ENCODE measurements around the gene SPOCK1. TPM values are rescaled to one million over a fixed set of nuclear protein-coding genes. Genes with fewer than 3 reads are reported as not detected.

The SPOCK1 gene
- total RNA-seq, 4 donors from 2014 or later, result 1.1 to 6.4 (median 4.2) TPM; not detected in 1

DNA sequence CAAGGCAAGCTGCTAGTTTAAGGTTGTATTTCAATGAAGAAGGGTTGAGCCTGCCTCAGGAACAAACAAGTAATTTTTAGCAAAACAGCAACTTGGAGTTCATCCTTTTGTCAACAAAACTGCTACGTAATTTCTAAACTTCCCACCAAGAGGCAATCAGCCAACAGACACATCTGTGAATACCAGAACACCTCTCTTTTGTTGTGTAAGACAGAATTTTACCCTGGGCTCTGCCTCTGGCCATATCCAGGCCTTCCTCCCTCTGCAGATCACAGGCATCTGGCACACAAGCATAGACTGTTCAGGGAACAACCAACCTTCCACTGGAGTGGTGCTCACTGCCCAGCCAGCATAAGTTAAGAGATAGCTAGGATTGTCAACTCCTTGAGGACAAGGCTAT, 409.0 kb downstream of the SPOCK1 start:
- no peaks in the 10 kb centered on the region for H3K4me1 ChIP-seq
- no peaks in the 10 kb centered on the region for H3K36me3 ChIP-seq
- H3K27ac ChIP-seq, result no peak overlapping the region
- H3K27me3 ChIP-seq, result no peaks in the 10 kb centered on the region
- H3K9me3 ChIP-seq, result no peaks in the 10 kb centered on the region
- DNase-seq, result no peak
- TF ChIP-seq, protein P1, sequence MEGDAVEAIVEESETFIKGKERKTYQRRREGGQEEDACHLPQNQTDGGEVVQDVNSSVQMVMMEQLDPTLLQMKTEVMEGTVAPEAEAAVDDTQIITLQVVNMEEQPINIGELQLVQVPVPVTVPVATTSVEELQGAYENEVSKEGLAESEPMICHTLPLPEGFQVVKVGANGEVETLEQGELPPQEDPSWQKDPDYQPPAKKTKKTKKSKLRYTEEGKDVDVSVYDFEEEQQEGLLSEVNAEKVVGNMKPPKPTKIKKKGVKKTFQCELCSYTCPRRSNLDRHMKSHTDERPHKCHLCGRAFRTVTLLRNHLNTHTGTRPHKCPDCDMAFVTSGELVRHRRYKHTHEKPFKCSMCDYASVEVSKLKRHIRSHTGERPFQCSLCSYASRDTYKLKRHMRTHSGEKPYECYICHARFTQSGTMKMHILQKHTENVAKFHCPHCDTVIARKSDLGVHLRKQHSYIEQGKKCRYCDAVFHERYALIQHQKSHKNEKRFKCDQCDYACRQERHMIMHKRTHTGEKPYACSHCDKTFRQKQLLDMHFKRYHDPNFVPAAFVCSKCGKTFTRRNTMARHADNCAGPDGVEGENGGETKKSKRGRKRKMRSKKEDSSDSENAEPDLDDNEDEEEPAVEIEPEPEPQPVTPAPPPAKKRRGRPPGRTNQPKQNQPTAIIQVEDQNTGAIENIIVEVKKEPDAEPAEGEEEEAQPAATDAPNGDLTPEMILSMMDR (IDR thresholded peaks at IDR 0.05), result no peak
- no peak for TF ChIP-seq POLR2A (IDR thresholded peaks at IDR 0.05)
- H3K4me3 ChIP-seq, result no peak overlapping the region

- Histone ChIP-seq H3K36me3 (no peaks in the 10 kb centered on the region), H3K27ac (no peak overlapping the region), H3K4me3 (no peak overlapping the region), H3K27me3 (no peaks in the 10 kb centered on the region), H3K4me1 (no peaks in the 10 kb centered on the region), H3K9me3 (no peaks in the 10 kb centered on the region)
- DNase-seq, result no peak
- TF ChIP-seq, protein P1 (IDR thresholded peaks at IDR 0.05), result no peak
- no peak for TF ChIP-seq POLR2A (IDR thresholded peaks at IDR 0.05)
Observed at GRCh38 chr5:137088175-137088574, 411.0 kb downstream of the SPOCK1 start.

DNA sequence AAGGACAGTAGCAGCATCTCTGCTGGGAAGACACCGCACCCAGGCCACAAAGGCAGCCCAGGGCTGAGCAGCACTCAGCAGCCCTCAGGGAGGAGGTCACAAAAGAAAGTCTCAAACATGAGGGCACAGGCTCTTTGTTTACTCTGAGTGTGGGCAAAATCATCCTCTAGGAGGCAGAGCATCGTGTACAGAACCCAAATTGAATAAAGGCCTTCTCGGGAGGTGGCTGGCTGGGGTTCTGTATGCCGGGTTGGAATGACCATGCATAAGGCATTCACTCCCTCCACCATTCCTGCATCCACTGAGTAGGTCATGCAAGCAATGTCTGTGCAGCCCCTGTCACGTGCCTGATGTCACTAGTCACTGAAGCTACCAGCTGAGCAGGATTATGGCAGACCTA, 412.8 kb downstream of the SPOCK1 start:
- peak in 1 of 3 donors; percentile 5 for DNase-seq
- no peaks in the 10 kb centered on the region for H3K36me3 ChIP-seq
- H3K9me3 ChIP-seq, result no peaks in the 10 kb centered on the region
- no peak overlapping the region for H3K4me3 ChIP-seq
- TF ChIP-seq POLR2A (IDR thresholded peaks at IDR 0.05), result no peak
- TF ChIP-seq, protein P1 (IDR thresholded peaks at IDR 0.05), result no peak
- no peaks in the 10 kb centered on the region for H3K4me1 ChIP-seq
- no peak overlapping the region for H3K27ac ChIP-seq
- H3K27me3 ChIP-seq, result no peaks in the 10 kb centered on the region

DNA sequence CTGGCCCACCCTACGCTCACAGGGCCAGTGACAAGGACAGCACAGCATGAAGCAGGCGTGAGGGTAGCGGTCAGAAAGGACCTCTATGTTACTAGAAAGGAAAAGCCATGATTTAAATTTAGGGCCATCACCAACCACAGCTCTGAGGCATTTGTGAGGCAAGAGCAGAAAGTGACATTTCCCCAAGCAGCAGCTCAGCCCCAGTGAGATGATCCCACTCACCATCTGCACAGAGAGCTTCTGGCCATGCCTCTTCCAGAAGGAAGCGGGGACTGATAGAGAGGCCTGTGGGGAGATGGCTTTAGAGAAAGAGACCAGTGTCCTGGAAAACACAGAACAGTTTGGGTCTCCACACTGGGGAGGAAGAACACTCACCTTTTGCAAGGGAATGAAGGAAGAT, 413.9 kb downstream of the SPOCK1 start:
- Histone ChIP-seq H3K4me3 (no peak overlapping the region), H3K27me3 (no peaks in the 10 kb centered on the region), H3K9me3 (no peaks in the 10 kb centered on the region), H3K4me1 (no peaks in the 10 kb centered on the region), H3K36me3 (no peaks in the 10 kb centered on the region), H3K27ac (no peak overlapping the region)
- TF ChIP-seq, protein P1 (IDR thresholded peaks at IDR 0.05), result no peak
- no peak for TF ChIP-seq POLR2A (IDR thresholded peaks at IDR 0.05)
- DNase-seq, result no peak

GRCh38 chr5:137084016-137084415, 415.1 kb downstream of the SPOCK1 start:
- no peaks in the 10 kb centered on the region for H3K4me1 ChIP-seq
- no peak overlapping the region for H3K4me3 ChIP-seq
- no peak for DNase-seq
- H3K27me3 ChIP-seq, result no peaks in the 10 kb centered on the region
- no peak overlapping the region for H3K27ac ChIP-seq
- H3K9me3 ChIP-seq, result no peaks in the 10 kb centered on the region
- H3K36me3 ChIP-seq, result no peaks in the 10 kb centered on the region
- TF ChIP-seq POLR2A (IDR thresholded peaks at IDR 0.05), result no peak
- TF ChIP-seq, protein P1 (IDR thresholded peaks at IDR 0.05), result no peak

GRCh38 chr5:137082951-137083350, 416.2 kb downstream of the SPOCK1 start:
- TF ChIP-seq POLR2A (IDR thresholded peaks at IDR 0.05), result no peak
- TF ChIP-seq, protein P1 (IDR thresholded peaks at IDR 0.05), result no peak
- H3K4me3 ChIP-seq, result no peak overlapping the region
- H3K9me3 ChIP-seq, result no peaks in the 10 kb centered on the region
- H3K36me3 ChIP-seq, result no peaks in the 10 kb centered on the region
- H3K4me1 ChIP-seq, result no peaks in the 10 kb centered on the region
- H3K27me3 ChIP-seq, result no peaks in the 10 kb centered on the region
- no peak for DNase-seq
- no peak overlapping the region for H3K27ac ChIP-seq

Measured in Peyer's patch (tissue), 4 donors.